Lung (tissue), 12 donors: ENCODE measurements around the gene ANKLE1. TPM values are rescaled to one million over a fixed set of nuclear protein-coding genes. Genes with fewer than 3 reads are reported as not detected.

ENCODE experiments used
- ATAC-seq: fragments of 200-7000 bp; cut with Tn5 transposase; one replicate; pipeline ENCODE4 v1.9.1; 2020; ENCODE audit warnings: moderate number of reproducible peaks; ENCODE audit not compliant: insufficient read depth, low FRiP score
- DNase-seq, 3 donors: peaks; one replicate each; pipeline ENCODE4 v3.0.0-alpha.2; 2013 to 2017
- H3K27ac ChIP-seq, 2 donors: one replicate each; pipeline ENCODE4 v1.5.1; 2013; ENCODE audit warnings: mild to moderate bottlenecking in 2 of 2, moderate library complexity in 2 of 2, control low read depth in 1 of 2, inconsistent platforms in 1 of 2, low read depth in 1 of 2, low read length in 1 of 2
- H3K27me3 ChIP-seq, 3 donors: one replicate each; pipeline ENCODE4 v1.5.1; 2013; ENCODE audit warnings: low read length in 2 of 3; ENCODE audit not compliant: control insufficient read depth in 3 of 3, insufficient read depth in 3 of 3
- H3K36me3 ChIP-seq, 4 donors: one replicate each; pipeline ENCODE4 v1.5.1; 2013; ENCODE audit warnings: low read length in 4 of 4, mild to moderate bottlenecking in 1 of 4, moderate library complexity in 1 of 4; ENCODE audit not compliant: control insufficient read depth in 4 of 4, insufficient read depth in 4 of 4
- H3K4me1 ChIP-seq, 5 donors: one replicate each; pipeline ENCODE4 v1.5.1; 2013; ENCODE audit warnings: low read length in 5 of 5, mild to moderate bottlenecking in 2 of 5, moderate library complexity in 1 of 5; ENCODE audit not compliant: control insufficient read depth in 5 of 5, insufficient read depth in 5 of 5
- H3K4me3 ChIP-seq: one replicate; pipeline ENCODE4 v1.5.1; 2013; ENCODE audit warnings: mild to moderate bottlenecking, control low read depth, moderate library complexity
- H3K9ac ChIP-seq, 2 donors: one replicate each; pipeline ENCODE4 v1.5.1; 2013; ENCODE audit warnings: low read length in 2 of 2, control low read depth in 1 of 2; ENCODE audit not compliant: insufficient read depth in 1 of 2
- H3K9me3 ChIP-seq, 4 donors: one replicate each; pipeline ENCODE4 v1.5.1; 2013; ENCODE audit warnings: low read length in 3 of 4, mild to moderate bottlenecking in 1 of 4, moderate library complexity in 1 of 4; ENCODE audit not compliant: control insufficient read depth in 4 of 4, insufficient read depth in 3 of 4
- CTCF ChIP-seq: IDR thresholded peaks from 2 replicates; pipeline ENCODE4 v1.5.1; 2012; ENCODE audit warnings: mild to moderate bottlenecking; ENCODE audit errors: control extremely low read depth, extremely low read depth
- WGBS, 2 donors: extraction: QIAGEN DNeasy Blood & Tissue Kit; methylation state at CpG; one replicate each; pipeline ENCODE4 v1.1.7; 2013; 5-methylcytosine and 5-hydroxymethylcytosine counted together
- polyA plus RNA-seq, 2 donors: library from polyadenylated mRNA; stranded (reverse); fragments of 200-250 nt; gene quantifications; one replicate each; pipeline ENCODE4 v1.2.1, GENCODE V29; 2013
- total RNA-seq, 2 donors: library from RNA; depleted of rRNA in 1 of 2; stranded (reverse); fragments of >200 nt in 1 of 2; gene quantifications; one replicate each; pipeline ENCODE4 v1.2.1, GENCODE V29; 2014 to 2021
- donor health status: control.
- donor health status: control.
- donor health status: Bipolar disorder and iron deficiency.
- donor health status: healthy.
- donor health status: DM: yes; HTN: yes; CAD: no.

ANKLE1 gene
- total and polyA plus RNA-seq, 4 donors: 0.43 to 1.6 (median 1.0) TPM

GRCh38 chr19:17259934-17260333, 21.8 kb upstream of the ANKLE1 start:
- Histone ChIP-seq H3K27ac (no peak overlapping the region), H3K36me3 (peaks cover 0 to 8% (median 0%) of the 10 kb centered on the region in 4 donors), H3K9ac (no peak overlapping the region), H3K4me3 (no peak overlapping the region), H3K4me1 (peaks cover 0 to 6% (median 0%) of the 10 kb centered on the region in 5 donors), H3K27me3 (no peaks in the 10 kb centered on the region), H3K9me3 (peaks cover 0 to 5% (median 0%) of the 10 kb centered on the region in 4 donors)
- DNase-seq (no peak), ATAC-seq (no peak)
- TF ChIP-seq CTCF: no peak
- WGBS, 2 donors: 68 to 70% methylated on average over 1 of the region's 1 CpG

- Histone ChIP-seq H3K4me3 (no peak overlapping the region), H3K9me3 (peaks cover 0 to 5% (median 0%) of the 10 kb centered on the region in 4 donors), H3K27me3 (no peaks in the 10 kb centered on the region), H3K4me1 (peaks cover 0 to 3% (median 0%) of the 10 kb centered on the region in 5 donors), H3K9ac (no peak overlapping the region), H3K36me3 (peaks cover 0 to 8% (median 0%) of the 10 kb centered on the region in 4 donors), H3K27ac (peak overlapping the region in 1 of 2 donors; percentile 52)
- ATAC-seq (peak; percentile 85), DNase-seq (peak; percentile 67 to 73 (median 67))
- TF ChIP-seq CTCF: peak; percentile 75
- WGBS, 2 donors: 19 to 27% methylated on average over 15 of the region's 15 CpGs
Observed at GRCh38 chr19:17260842-17261325, 20.8 kb upstream of the ANKLE1 start.

GRCh38 chr19:17262557-17262956, 19.1 kb upstream of the ANKLE1 start:
- Histone ChIP-seq H3K36me3 (peaks cover 0 to 5% (median 0%) of the 10 kb centered on the region in 4 donors), H3K9ac (no peak overlapping the region), H3K4me1 (peaks cover 0 to 3% (median 0%) of the 10 kb centered on the region in 5 donors), H3K9me3 (peaks cover 0 to 5% (median 0%) of the 10 kb centered on the region in 4 donors), H3K4me3 (peak overlapping the region; percentile 18), H3K27ac (peak overlapping the region in 1 of 2 donors; percentile 20), H3K27me3 (no peaks in the 10 kb centered on the region)
- no peak for TF ChIP-seq CTCF
- no peak for DNase-seq
- no peak for ATAC-seq
- 68 to 83% methylated on average over 16 of the region's 16 CpGs for WGBS, 2 donors
